SK-N-MC (cell line): ENCODE data around the gene SNRPA.

Source experiments
- EZH2 ChIP-seq: fragments of 200-600 bp; sonication (generic); IDR thresholded peaks from one replicate; pipeline ENCODE4 v1.6.1; 2017; ENCODE audit warnings: antibody characterized with exemption
- FOXP2 ChIP-seq: optimal IDR thresholded peaks from 2 replicates; pipeline ENCODE3; 2011; ENCODE audit warnings: mild to moderate bottlenecking, moderate library complexity; ENCODE audit not compliant: insufficient read depth; ENCODE audit errors: extremely low read length, control extremely low read depth
- POLR2AphosphoS5 ChIP-seq: IDR thresholded peaks from 2 replicates; pipeline ENCODE4 v1.6.1; 2012; ENCODE audit warnings: mild to moderate bottlenecking, low read depth, low read length, borderline replicate concordance

DNA sequence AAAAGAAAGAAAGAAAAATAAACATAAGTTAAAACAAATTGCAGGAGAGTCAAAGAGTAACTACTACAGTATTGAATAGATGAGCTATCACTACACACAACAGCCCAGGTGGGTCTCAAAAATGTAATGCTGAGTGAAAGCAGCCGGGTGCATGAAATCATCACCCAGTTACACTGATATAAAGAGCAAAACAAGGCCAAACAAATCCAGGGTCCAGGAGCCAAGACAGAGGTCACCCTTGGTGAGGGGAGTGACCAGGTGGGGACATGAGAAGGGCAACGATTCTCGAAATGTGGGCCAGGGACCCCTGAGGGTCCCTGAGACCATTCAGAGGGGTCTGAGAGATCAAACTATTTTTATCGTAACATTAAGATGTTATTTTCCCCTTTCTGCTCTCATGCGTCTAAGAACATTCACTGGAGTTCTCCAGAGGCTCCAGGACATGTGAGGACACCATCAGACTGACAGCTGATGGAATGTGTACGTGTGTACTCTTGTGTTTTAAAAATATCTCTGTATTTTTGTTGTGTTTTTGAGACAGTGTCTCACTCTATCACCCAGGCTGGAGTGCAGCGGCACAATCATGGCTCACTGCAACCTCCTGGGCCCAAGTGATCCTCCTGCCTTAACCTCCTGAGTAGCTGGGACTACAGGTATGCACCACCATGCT, 44.9 kb upstream of the SNRPA start:
- no peak for TF ChIP-seq EZH2
- no peak for TF ChIP-seq POLR2AphosphoS5
- no peak for TF ChIP-seq FOXP2
